Neural crest cell (in vitro differentiated cells): ENCODE measurements around the gene IL1R1. TPM values are rescaled to one million over a fixed set of nuclear protein-coding genes. Genes with fewer than 3 reads are reported as not detected.
A peak's percentile ranks its signal among the peaks of the same experiment; 100 is the strongest.

Source experiments
- DNase-seq: peaks from one replicate; pipeline ENCODE4 v3.0.0; 2021; ENCODE audit warnings: low read depth, mixed read lengths, low spot score
- H3K27ac Mint-ChIP-seq: one replicate; pipeline ENCODE4 v1.8.0; 2021; ENCODE audit warnings: mild to moderate bottlenecking, mixed read lengths; ENCODE audit not compliant: unreplicated experiment
- H3K27me3 Mint-ChIP-seq: 2 replicates; pipeline ENCODE4 v1.8.0; 2021; ENCODE audit warnings: low read depth, mild to moderate bottlenecking, mixed read lengths
- H3K36me3 Mint-ChIP-seq: 2 replicates; pipeline ENCODE4 v1.8.0; 2021; ENCODE audit warnings: low read depth, mild to moderate bottlenecking, mixed read lengths
- H3K4me1 Mint-ChIP-seq: 2 replicates; pipeline ENCODE4 v1.8.0; 2021; ENCODE audit warnings: mixed read lengths
- H3K4me3 Mint-ChIP-seq: one replicate; pipeline ENCODE4 v1.8.0; 2021; ENCODE audit warnings: mild to moderate bottlenecking, mixed read lengths
- H3K9me3 Mint-ChIP-seq: 2 replicates; pipeline ENCODE4 v1.8.0; 2021; ENCODE audit warnings: mixed read lengths
- CTCF ChIP-seq: fragments of 200-600 bp; sonication (generic); conservative IDR thresholded peaks from 2 replicates; pipeline ENCODE4 v1.5.0; 2021; ENCODE audit warnings: antibody characterized with exemption, mild to moderate bottlenecking
- total RNA-seq: library from RNA; stranded (reverse); gene quantifications from 2 replicates; pipeline ENCODE4 v1.2.1, GENCODE V29; 2021

The IL1R1 gene
- total RNA-seq, 1 donor from 2014 or later = 0.14 TPM

GRCh38 chr2:102184018-102184417 lies 41.5 kb downstream of the IL1R1 start:
- DNase-seq = no peak
- no peak for TF ChIP-seq CTCF
- Mint-ChIP-seq H3K27me3 (peaks cover 56% of the 10 kb centered on the region), H3K4me3 (no peak overlapping the region), H3K4me1 (peaks cover 4% of the 10 kb centered on the region), H3K9me3 (no peaks in the 10 kb centered on the region), H3K36me3 (no peaks in the 10 kb centered on the region), H3K27ac (no peak overlapping the region)

GRCh38 chr2:102184568-102184967 lies 42.0 kb downstream of the IL1R1 start:
- no peaks in the 10 kb centered on the region for H3K36me3 Mint-ChIP-seq
- peaks cover 57% of the 10 kb centered on the region for H3K27me3 Mint-ChIP-seq
- no peak overlapping the region for H3K27ac Mint-ChIP-seq
- DNase-seq = no peak
- peaks cover 4% of the 10 kb centered on the region for H3K4me1 Mint-ChIP-seq
- H3K4me3 Mint-ChIP-seq = no peak overlapping the region
- TF ChIP-seq CTCF = no peak
- no peaks in the 10 kb centered on the region for H3K9me3 Mint-ChIP-seq

GRCh38 chr2:102185347-102185746 lies 42.8 kb downstream of the IL1R1 start:
- no peak for DNase-seq
- TF ChIP-seq CTCF = peak; percentile 47
- no peak overlapping the region for H3K4me3 Mint-ChIP-seq
- peaks cover 57% of the 10 kb centered on the region for H3K27me3 Mint-ChIP-seq
- H3K27ac Mint-ChIP-seq = no peak overlapping the region
- no peaks in the 10 kb centered on the region for H3K9me3 Mint-ChIP-seq
- H3K36me3 Mint-ChIP-seq = no peaks in the 10 kb centered on the region
- H3K4me1 Mint-ChIP-seq = peaks cover 4% of the 10 kb centered on the region

GRCh38 chr2:102186791-102187495 lies 44.4 kb downstream of the IL1R1 start, which contains the start of gene IL1RL2:
IL1RL2 (plus strand) TSS chr2:102187023; CDS start chr2:102187868, 845 bp downstream.
- no peak for DNase-seq
- no peaks in the 10 kb centered on the region for H3K36me3 Mint-ChIP-seq
- peak within 1 kb of the TSS; percentile 81 for H3K4me3 Mint-ChIP-seq
- peaks cover 52% of the 10 kb centered on the region for H3K27me3 Mint-ChIP-seq
- TF ChIP-seq CTCF = no peak
- H3K27ac Mint-ChIP-seq = no peak within 1 kb of the TSS
- H3K9me3 Mint-ChIP-seq = no peaks in the 10 kb centered on the region
- peaks cover 4% of the 10 kb centered on the region for H3K4me1 Mint-ChIP-seq

- peak; percentile 16 for DNase-seq
- no peak overlapping the region for H3K27ac Mint-ChIP-seq
- H3K4me1 Mint-ChIP-seq = peaks cover 4% of the 10 kb centered on the region
- no peaks in the 10 kb centered on the region for H3K9me3 Mint-ChIP-seq
- peak overlapping the region; percentile 81 for H3K4me3 Mint-ChIP-seq
- H3K36me3 Mint-ChIP-seq = no peaks in the 10 kb centered on the region
- TF ChIP-seq CTCF = peak; percentile 43
- peaks cover 47% of the 10 kb centered on the region for H3K27me3 Mint-ChIP-seq
Observed at GRCh38 chr2:102187496-102188150, 45.1 kb downstream of the IL1R1 start.
